GM18517 (cell line): Measurements from ENCODE around the gene PFKFB3.
"Not testable (repeated sequence)": the region's sequence is repeated elsewhere in the genome, so short reads cannot be mapped to it uniquely, and the experiment has no call there.

Source experiments
- ATAC-seq: cut with Tn5 transposase; IDR thresholded peaks from one replicate; pipeline ENCODE4 v1.9.1; 2021; ENCODE audit warnings: mild to moderate bottlenecking, moderate library complexity; ENCODE audit not compliant: unreplicated experiment

PFKFB3 gene

DNA sequence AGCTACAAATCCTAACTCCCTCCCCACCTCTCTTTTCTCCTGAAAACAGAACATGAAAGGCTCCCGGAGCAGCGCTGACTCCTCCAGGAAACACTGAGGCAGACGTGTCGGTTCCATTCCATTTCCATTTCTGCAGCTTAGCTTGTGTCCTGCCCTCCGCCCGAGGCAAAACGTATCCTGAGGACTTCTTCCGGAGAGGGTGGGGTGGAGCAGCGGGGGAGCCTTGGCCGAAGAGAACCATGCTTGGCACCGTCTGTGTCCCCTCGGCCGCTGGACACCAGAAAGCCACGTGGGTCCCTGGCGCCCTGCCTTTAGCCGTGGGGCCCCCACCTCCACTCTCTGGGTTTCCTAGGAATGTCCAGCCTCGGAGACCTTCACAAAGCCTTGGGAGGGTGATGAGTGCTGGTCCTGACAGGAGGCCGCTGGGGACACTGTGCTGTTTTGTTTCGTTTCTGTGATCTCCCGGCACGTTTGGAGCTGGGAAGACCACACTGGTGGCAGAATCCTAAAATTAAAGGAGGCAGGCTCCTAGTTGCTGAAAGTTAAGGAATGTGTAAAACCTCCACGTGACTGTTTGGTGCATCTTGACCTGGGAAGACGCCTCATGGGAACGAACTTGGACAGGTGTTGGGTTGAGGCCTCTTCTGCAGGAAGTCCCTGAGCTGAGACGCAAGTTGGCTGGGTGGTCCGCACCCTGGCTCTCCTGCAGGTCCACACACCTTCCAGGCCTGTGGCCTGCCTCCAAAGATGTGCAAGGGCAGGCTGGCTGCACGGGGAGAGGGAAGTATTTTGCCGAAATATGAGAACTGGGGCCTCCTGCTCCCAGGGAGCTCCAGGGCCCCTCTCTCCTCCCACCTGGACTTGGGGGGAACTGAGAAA lies 30.4 kb downstream of the PFKFB3 start:
- ATAC-seq, result no peak

DNA sequence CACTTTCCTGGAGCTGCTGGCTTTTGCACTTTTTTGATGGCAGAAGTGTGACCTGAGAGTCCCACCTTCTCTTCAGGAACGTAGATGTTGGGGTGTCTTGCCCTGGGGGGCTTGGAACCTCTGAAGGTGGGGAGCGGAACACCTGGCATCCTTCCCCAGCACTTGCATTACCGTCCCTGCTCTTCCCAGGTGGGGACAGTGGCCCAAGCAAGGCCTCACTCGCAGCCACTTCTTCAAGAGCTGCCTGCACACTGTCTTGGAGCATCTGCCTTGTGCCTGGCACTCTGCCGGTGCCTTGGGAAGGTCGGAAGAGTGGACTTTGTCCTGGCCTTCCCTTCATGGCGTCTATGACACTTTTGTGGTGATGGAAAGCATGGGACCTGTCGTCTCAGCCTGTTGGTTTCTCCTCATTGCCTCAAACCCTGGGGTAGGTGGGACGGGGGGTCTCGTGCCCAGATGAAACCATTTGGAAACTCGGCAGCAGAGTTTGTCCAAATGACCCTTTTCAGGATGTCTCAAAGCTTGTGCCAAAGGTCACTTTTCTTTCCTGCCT lies 31.1 kb downstream of the PFKFB3 start:
- no peak for ATAC-seq

DNA sequence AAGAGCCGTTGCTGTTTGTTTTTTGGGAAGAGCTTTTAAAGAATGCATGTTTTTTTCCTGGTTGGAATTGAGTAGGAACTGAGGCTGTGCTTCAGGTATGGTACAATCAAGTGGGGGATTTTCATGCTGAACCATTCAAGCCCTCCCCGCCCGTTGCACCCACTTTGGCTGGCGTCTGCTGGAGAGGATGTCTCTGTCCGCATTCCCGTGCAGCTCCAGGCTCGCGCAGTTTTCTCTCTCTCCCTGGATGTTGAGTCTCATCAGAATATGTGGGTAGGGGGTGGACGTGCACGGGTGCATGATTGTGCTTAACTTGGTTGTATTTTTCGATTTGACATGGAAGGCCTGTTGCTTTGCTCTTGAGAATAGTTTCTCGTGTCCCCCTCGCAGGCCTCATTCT lies 31.6 kb downstream of the PFKFB3 start:
- ATAC-seq, result no peak

DNA sequence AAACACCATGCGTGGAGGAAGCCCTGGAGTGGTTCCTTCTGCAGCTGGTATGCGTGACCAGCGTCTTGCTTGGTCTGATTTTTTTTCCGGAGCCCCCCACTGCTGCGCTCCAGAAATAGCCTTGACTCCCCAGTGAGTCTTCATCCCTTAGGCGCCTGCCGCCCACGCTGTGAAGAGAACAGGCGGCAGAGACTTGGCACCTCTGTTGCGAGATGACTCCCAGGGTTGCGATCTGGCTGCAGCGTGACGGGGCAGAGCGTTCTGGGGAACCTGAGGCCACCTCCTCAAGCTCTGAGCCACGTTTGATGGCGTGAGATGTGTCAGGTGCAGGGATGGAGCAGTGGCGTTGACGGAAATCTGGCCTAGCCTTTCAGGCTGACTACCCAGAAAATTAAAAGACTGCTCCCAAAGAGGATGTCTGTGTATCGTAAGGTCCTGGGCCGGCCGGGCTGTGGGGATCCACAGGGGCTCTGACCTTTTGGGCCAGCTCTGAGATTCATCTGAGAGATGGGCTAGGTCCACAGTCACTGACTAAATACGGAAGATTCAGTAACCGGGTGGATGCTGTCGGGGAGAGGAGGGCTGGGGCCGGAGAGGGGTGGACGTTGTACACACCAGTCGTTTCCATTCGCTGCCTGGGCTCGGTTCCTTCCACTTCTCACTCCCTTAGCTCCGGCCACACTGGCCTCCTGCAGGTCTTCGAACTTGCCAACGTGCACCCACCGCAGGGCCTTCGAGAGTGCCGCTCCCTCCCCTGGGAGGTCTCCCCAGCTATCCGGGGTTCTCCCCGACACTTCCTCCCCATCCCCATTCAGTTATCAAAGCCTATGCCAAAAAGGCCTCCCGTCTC lies 33.8 kb downstream of the PFKFB3 start:
- ATAC-seq, result no peak

DNA sequence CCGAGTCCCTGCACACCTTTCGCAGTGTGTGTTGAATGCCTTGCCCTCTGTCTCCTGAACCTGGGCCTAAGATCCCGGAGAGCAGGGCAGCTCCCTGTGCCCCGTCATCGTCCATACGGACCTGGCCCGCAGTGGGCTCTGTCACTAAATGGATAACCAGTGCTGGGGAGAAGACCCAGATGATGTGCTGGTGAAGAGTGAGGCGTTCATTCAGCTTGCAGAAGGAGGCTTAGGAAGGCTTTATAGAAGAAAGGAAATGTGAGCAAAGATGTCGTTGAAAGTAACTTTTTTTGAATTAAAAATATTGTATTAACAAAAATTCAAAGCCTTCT lies 34.4 kb downstream of the PFKFB3 start:
- ATAC-seq, result no peak

DNA sequence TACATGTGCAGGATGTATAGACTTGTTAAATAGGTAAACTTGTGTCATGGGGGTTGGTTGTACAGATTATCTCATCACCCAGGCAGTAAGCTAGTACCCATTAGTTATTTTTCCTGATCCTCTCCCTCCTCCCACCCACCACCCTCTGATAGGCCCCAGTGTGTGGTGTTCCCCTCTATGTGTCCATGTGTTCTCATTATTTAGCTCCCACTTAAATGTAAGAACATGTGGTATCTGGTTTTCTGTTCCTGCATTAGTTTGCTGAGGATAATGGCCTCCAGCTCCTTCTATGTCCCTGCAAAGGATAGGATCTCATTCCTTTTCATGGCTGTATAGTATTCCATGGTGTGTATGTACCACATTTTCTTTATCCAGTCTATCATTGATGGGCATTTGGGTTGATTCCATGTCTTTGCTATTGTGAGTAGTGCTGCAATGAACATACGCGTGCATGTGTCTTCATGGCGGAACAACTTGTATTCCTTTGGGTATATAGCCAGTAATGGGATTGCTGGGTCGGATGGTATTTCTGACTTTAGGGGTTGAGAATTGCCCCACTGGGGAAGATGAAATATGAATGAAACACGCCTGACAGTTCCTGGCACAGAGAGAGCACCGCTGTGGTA lies 36.0 kb downstream of the PFKFB3 start:
- ATAC-seq, result not testable (repeated sequence)

DNA sequence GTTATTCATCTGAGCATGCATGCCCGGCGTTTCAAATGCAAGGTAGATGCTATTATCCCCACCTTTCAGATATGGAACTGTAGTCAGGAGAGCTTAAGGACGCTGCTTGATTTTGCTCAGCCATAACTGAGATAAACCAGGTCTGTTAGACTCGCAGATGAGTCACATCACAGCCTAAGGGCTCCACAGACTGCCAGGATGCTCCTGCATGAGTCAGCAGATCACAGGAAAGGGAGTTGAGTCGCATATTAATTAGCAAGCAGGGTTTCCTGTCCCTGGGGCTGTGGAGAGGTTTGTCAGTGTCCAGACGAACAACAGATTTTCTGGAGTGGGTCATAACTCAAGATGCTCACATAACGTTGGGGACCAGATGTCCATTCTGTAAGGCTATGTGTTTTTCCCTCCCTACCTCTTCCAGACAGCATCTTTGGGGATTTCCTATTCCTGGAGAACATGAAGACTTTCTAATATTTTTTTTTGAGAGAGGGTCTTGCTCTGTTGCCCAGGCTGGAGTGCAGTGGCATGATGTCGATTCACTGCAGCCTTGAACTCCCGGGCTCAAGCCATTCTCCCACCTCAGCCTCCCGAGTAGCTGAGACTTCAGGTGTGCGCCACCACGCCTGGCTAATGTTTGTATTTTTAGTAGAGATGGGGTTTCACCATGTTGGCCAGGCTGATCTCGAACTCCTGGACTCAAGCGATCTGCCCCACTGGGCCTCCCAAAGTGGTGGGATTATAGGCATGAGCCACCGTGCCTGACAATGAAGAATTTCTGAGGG lies 36.7 kb downstream of the PFKFB3 start:
- no peak for ATAC-seq

DNA sequence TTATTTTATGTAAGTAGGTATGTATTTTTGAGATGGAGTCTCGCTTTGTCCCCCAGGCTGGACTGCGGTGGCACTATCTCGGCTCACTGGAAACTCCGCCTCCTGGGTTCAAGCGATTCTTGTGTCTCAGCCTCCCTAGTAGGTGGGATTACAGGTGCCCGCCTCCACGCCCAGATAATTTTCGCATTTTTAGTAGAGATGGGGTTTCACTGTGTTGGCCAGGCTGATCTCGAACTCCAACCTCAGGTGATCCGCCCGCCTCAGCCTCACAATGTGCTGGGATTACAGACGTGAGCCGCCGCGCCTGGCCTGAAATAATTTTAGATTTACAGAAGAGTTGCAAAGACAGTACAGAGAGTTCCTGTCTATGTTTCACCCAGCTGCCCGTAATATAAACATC lies 37.5 kb downstream of the PFKFB3 start:
- ATAC-seq, result no peak

DNA sequence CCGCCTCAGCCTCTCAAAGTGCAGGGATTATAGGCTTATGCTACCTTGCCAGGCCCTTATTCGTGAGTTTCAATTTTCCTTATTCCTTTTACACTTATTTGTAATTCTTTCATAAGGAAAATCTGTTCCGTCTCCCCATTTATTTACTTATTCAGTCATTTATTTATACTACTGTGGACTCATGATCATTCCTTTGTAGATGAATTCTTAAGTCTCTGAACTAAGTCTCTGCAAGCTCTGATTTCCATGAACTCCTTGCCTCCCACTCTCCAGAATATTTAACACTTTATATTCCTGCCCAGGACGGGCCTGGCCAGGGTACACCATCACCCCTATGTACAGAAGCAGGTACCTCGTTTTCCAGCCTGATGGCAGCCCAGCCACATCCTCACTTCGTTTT lies 39.4 kb downstream of the PFKFB3 start:
- ATAC-seq, result no peak

DNA sequence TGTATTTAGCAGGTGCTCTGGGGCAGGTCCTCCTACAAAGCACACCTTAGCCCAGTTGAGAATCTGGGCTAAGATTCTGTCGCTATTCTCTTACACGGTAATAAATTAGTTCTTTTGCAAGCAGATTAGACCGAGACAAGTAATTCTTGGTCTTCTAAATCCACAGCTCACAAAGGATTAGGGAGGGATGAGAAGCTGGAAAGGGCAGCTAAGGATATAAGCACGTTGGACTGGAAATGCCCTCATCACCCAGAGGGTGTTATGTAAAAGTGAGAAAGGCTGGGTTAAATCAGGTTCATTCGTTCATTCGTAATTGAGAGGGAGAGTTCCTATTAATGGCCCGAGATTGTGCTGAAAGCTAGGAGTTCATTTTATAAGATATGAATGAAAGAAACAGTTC lies 41.8 kb downstream of the PFKFB3 start:
- ATAC-seq, result no peak

DNA sequence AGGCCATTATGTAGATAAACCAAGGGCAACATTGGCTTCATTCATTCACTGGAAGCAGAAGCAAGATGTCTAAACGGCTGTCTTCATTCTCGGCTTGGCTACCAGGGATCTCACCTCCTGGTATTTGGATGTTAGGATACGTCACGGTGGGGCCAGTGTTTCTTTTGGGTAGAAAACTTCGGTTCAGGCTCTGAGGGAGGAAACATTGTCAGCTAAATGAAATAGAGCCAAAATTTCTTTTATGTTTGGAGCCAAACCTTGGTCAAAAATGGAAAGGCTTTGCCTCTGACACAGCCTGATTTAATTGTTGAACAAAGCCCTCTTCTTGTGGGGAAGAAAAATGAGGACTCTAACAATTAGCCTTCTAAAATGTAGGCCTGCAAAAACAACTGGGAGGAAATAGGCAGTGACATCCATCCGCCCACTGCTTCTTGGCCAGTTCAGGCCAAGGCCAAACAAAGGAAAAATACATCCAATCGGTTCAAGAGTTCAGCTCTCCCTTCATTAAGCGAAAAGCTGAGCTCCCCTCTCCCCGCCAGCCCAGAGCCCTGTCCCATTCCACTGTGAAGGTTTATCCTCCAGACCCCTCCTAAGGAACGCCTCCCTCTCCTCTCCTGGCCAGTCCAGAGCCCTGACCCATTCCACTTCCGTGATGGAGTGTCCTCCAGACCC lies 44.4 kb downstream of the PFKFB3 start:
- ATAC-seq, result no peak

DNA sequence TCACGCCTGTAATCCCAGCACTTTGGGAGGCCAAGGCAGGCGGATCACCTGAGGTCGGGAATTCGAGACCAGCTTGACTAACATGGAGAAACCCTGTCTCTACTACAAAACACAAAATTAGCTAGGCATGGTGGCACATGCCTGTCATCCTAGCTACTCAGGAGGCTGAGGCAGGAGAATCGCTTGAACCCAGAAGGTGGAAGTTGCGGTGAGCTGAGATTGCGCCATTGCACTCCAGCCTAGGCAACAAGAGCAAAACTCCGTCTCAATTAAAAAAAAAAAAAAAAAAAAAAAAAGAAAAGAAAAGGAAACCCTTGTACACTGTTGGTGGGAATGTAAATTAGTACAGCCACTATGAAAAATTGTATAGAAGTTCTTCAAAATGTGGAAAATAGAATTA lies 46.2 kb downstream of the PFKFB3 start:
- not testable (repeated sequence) for ATAC-seq

DNA sequence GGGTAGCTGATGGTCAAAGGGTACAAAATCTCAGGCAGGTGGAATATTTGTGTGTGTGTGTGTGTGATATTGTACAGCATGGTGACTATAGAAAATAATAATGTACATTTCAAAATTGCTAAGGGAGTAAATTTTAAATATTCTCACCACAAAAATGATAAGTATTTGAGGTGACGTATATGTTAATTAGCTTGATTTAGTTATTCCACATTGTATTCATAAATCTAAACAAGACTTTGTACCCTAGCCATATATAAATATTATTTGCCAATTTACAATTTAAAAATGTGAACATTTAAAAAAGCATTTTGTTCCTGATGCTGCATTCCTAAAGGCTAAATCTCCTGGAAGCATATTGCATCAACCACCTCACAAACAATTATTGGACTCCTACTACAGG lies 47.0 kb downstream of the PFKFB3 start:
- ATAC-seq, result no peak

DNA sequence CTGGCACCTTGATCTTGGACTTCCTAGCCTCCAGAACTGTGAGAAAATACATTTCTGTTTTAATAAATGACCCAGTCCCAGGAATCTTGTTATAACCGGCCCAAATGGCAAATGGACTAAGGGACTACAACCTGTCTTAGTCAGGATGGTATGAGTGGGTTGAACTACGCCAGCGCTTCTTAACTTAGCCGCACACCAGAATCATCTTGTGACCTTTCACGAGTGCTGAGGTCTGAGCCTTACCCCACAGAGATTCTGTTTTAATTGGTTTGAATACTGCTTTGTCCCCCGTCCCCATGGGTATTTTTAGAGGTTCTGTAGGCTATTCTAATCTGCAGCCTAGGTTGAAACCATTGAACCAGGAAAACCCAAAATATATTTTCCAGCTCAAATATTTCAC lies 48.0 kb downstream of the PFKFB3 start:
- no peak for ATAC-seq

DNA sequence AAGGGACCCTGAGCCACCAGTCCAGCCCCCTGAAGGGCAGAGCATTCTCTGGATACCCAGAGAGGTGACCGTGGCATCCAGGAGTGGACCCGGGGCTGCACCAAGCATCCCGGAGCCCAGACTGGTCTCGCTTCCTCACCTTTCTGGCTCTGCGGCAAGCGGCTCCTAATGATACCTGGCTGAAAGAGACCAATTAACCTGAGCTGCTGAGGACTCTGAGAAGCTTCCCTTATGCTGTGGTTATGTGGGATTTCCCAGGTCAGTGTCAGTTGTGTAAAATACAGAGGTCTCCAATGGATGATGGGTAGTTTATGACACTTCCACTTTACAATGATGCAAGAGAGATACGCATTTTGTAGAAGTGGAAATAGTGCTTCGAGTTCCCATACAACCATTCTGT lies 51.5 kb downstream of the PFKFB3 start:
- ATAC-seq, result no peak

DNA sequence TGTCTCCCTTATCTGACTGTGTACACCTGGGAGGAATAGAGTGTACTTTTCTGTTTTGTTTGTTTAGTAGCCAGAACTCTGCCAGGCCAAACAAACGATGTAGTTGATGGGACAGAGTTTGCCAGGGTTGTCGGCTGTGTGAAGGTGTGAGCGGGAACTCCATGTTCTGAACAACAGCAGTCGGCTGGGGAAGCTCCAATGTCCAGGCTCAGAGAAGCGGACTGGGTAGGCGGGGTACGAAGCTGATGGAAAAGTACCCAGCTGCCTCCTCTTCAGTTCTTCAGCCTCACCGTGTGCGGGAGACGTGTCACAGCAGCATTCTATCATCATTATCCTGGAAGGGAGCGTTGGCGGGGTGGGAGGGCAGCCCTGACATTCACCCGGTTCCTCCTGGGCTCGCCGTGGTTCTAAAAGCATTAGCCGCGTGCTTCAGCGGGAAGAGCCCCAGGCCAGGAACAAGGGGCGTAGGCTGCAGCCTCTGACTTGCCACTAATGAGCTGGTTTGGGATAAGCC lies 52.9 kb downstream of the PFKFB3 start:
- ATAC-seq, result no peak

DNA sequence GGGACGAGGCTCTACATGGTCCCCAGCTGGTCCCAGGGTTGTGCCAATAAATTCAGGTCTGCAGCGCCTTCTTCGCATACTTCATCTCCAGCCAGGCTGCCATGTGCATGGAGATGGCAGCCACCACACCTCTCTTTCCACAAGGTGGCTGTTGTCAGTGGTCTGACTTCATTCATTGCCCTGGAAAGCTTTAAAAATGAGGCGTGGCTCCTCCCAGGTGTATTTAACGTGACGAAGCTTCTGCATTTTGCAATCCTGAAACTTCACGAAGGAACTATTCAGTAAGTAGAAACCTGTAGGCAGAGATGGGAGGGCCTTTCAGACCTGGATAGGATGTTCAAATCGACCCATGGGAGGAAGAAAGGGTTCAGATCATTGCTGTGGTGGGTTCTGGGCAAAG lies 53.7 kb downstream of the PFKFB3 start:
- ATAC-seq, result no peak

DNA sequence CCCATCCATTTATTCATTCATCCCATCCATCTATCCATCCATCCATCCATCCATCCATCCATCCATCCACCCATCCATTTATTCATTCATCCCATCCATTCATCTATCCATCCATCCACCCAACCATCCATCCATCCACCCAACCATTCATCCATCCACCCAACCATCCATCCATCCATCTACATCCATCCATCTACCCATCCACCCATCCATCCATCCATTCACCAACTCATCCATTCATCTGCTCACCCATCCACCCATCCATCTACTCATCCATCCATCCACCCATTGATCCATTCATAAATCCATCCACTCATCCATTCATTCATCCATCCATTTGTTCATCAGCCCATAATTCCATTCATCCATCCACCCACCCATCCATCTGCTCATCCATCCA lies 56.4 kb downstream of the PFKFB3 start:
- no peak for ATAC-seq

DNA sequence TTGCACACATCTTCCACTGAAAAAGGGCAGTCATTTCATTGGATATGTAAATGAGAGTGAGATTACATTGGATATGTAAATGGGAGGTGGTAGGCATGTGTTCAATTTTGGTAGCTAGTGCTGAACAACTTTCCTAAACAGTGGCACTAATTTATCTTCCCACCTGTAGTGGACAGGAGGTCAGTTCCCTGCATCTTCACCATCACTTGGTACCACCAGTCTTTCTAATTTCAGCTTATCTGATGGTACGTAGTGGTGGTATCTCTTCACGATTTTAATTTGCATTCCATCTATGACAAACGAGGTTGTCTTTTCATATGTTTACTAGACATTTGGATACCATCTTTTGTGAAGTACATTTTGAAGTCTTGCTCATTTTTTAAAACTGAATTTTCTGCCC lies 58.1 kb downstream of the PFKFB3 start:
- ATAC-seq, result no peak

DNA sequence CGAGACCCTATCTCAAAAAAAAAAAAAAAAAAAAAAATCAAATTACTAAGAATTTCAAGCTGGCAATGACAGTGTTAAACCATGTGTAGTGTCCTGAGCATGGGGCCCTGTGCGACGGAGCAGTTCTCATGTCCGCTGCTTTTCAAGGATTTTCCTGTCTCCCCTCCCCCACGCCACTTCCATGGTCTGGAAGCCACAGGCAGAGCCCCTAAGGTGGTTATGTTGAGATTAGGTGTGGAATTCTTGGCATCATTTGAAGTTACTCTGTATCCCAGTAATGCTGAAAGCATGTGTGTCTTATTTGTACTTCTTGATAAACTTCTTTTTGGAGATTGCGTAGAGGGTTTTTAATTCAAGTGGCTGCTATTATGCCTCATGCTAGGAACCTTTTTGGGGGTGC lies 65.2 kb downstream of the PFKFB3 start:
- no peak for ATAC-seq
